Measurements from ENCODE around the gene LDB2.

LDB2 gene

GRCh38 chr4:16865209-16865896, 33.1 kb downstream of the LDB2 start:
- no peak overlapping the region for H3K4me2 ChIP-seq (ENCODE audit: low read length)
- H3K4me1 ChIP-seq (ENCODE audit: control insufficient read depth, low read length): no peaks in the 10 kb centered on the region
- no peaks in the 10 kb centered on the region for H3K9me2 ChIP-seq (replicated peaks; ENCODE audit: control insufficient read depth, low read length)
- no peaks in the 10 kb centered on the region for H3K27me3 ChIP-seq (ENCODE audit: control insufficient read depth, low read length)
- no peaks in the 10 kb centered on the region for H3K79me2 ChIP-seq (ENCODE audit: control insufficient read depth, low read length)
- no peak overlapping the region for H3K4me3 ChIP-seq (ENCODE audit: low read length)
- no peaks in the 10 kb centered on the region for H4K20me1 ChIP-seq (ENCODE audit: control insufficient read depth, insufficient read depth, low read depth, low read length)
- no peak overlapping the region for H3K27ac ChIP-seq (ENCODE audit: low read depth, low read length)
- no peaks in the 10 kb centered on the region for H3K9me3 ChIP-seq (ENCODE audit: control insufficient read depth, insufficient read depth, low read length)
- TF ChIP-seq CTCF (IDR thresholded peaks at IDR 0.05; ENCODE audit: low read depth, low read length, poor library complexity, severe bottlenecking) (no peak), EZH2phosphoT487 (IDR thresholded peaks at IDR 0.05; ENCODE audit: borderline replicate concordance, low read length) (no peak)
- H3F3A ChIP-seq (ENCODE audit: control insufficient read depth, insufficient read depth): no peaks in the 10 kb centered on the region
- H3K36me3 ChIP-seq (ENCODE audit: control insufficient read depth, low read length): no peaks in the 10 kb centered on the region

GRCh38 chr4:16864199-16864598, 34.2 kb downstream of the LDB2 start:
- Histone ChIP-seq H3K27me3 (ENCODE audit: control insufficient read depth, low read length) (no peaks in the 10 kb centered on the region), H3K4me3 (ENCODE audit: low read length) (no peak overlapping the region), H3K36me3 (ENCODE audit: control insufficient read depth, low read length) (no peaks in the 10 kb centered on the region), H3F3A (ENCODE audit: control insufficient read depth, insufficient read depth) (no peaks in the 10 kb centered on the region), H4K20me1 (ENCODE audit: control insufficient read depth, insufficient read depth, low read depth, low read length) (no peaks in the 10 kb centered on the region), H3K27ac (ENCODE audit: low read depth, low read length) (no peak overlapping the region), H3K4me1 (ENCODE audit: control insufficient read depth, low read length) (no peaks in the 10 kb centered on the region), H3K4me2 (ENCODE audit: low read length) (no peak overlapping the region), H3K9me2 (replicated peaks; ENCODE audit: control insufficient read depth, low read length) (no peaks in the 10 kb centered on the region), H3K79me2 (ENCODE audit: control insufficient read depth, low read length) (no peaks in the 10 kb centered on the region), H3K9me3 (ENCODE audit: control insufficient read depth, insufficient read depth, low read length) (no peaks in the 10 kb centered on the region)
- TF ChIP-seq EZH2phosphoT487 (IDR thresholded peaks at IDR 0.05; ENCODE audit: borderline replicate concordance, low read length): no peak
- TF ChIP-seq CTCF (IDR thresholded peaks at IDR 0.05; ENCODE audit: low read depth, low read length, poor library complexity, severe bottlenecking): no peak

GRCh38 chr4:16862697-16863096, 35.7 kb downstream of the LDB2 start:
- Histone ChIP-seq H4K20me1 (ENCODE audit: control insufficient read depth, insufficient read depth, low read depth, low read length) (no peaks in the 10 kb centered on the region), H3K36me3 (ENCODE audit: control insufficient read depth, low read length) (no peaks in the 10 kb centered on the region), H3K4me1 (ENCODE audit: control insufficient read depth, low read length) (no peaks in the 10 kb centered on the region), H3K9me3 (ENCODE audit: control insufficient read depth, insufficient read depth, low read length) (no peaks in the 10 kb centered on the region), H3K4me3 (ENCODE audit: low read length) (no peak overlapping the region), H3K4me2 (ENCODE audit: low read length) (no peak overlapping the region), H3F3A (ENCODE audit: control insufficient read depth, insufficient read depth) (no peaks in the 10 kb centered on the region), H3K9me2 (replicated peaks; ENCODE audit: control insufficient read depth, low read length) (no peaks in the 10 kb centered on the region), H3K79me2 (ENCODE audit: control insufficient read depth, low read length) (no peaks in the 10 kb centered on the region), H3K27me3 (ENCODE audit: control insufficient read depth, low read length) (no peaks in the 10 kb centered on the region), H3K27ac (ENCODE audit: low read depth, low read length) (no peak overlapping the region)
- no peak for TF ChIP-seq EZH2phosphoT487 (IDR thresholded peaks at IDR 0.05; ENCODE audit: borderline replicate concordance, low read length)
- no peak for TF ChIP-seq CTCF (IDR thresholded peaks at IDR 0.05; ENCODE audit: low read depth, low read length, poor library complexity, severe bottlenecking)
